Measurements from ENCODE around the gene CCNJL.

The CCNJL gene

DNA sequence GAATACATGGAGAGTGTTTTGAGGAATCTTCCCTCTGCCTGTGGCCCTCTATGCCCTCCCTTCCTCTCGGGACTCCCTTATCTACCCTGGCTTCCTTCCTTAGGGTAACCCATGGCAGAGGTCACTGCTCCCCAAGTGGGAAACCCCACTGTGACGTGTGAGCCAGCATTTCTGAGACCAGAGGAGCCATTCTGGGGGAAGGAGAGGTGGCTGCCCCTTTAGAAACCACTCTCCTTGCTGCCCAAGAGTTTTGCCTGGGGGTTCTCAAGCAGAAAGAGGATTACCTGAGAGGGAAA, 23.1 kb downstream of the CCNJL start:
- DNase-seq (ENCODE audit: extremely low spot score), result no peak
- POLR2A ChIA-PET, result no interaction called here
- TF ChIP-seq L3MBTL2 (conservative IDR thresholded peaks at IDR 0.05) (no peak), BHLHE40 (IDR thresholded peaks at IDR 0.05; ENCODE audit: borderline replicate concordance) (no peak), FOXK2 (IDR thresholded peaks at IDR 0.05) (no peak), SUZ12 (IDR thresholded peaks at IDR 0.05) (no peak), SP1 (IDR thresholded peaks at IDR 0.05) (no peak), NFRKB (IDR thresholded peaks at IDR 0.05) (no peak), FOXM1 (IDR thresholded peaks at IDR 0.05; ENCODE audit: borderline replicate concordance) (no peak), ZNF384 (IDR thresholded peaks at IDR 0.05) (no peak), FOXA1 (IDR thresholded peaks at IDR 0.05) (no peak), ELF4 (IDR thresholded peaks at IDR 0.05) (no peak), HDGF (IDR thresholded peaks at IDR 0.05; ENCODE audit: borderline replicate concordance) (no peak), TARDBP (IDR thresholded peaks at IDR 0.05) (no peak), ARNT (IDR thresholded peaks at IDR 0.05) (no peak), LEF1 (IDR thresholded peaks at IDR 0.05; ENCODE audit: borderline replicate concordance) (no peak), CTBP1 (IDR thresholded peaks at IDR 0.05; ENCODE audit: borderline replicate concordance) (no peak)
- TF ChIP-seq, protein P1, sequence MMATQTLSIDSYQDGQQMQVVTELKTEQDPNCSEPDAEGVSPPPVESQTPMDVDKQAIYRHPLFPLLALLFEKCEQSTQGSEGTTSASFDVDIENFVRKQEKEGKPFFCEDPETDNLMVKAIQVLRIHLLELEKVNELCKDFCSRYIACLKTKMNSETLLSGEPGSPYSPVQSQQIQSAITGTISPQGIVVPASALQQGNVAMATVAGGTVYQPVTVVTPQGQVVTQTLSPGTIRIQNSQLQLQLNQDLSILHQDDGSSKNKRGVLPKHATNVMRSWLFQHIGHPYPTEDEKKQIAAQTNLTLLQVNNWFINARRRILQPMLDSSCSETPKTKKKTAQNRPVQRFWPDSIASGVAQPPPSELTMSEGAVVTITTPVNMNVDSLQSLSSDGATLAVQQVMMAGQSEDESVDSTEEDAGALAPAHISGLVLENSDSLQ (IDR thresholded peaks at IDR 0.05), result no peak
- CTCF ChIA-PET, result no interaction called here

DNA sequence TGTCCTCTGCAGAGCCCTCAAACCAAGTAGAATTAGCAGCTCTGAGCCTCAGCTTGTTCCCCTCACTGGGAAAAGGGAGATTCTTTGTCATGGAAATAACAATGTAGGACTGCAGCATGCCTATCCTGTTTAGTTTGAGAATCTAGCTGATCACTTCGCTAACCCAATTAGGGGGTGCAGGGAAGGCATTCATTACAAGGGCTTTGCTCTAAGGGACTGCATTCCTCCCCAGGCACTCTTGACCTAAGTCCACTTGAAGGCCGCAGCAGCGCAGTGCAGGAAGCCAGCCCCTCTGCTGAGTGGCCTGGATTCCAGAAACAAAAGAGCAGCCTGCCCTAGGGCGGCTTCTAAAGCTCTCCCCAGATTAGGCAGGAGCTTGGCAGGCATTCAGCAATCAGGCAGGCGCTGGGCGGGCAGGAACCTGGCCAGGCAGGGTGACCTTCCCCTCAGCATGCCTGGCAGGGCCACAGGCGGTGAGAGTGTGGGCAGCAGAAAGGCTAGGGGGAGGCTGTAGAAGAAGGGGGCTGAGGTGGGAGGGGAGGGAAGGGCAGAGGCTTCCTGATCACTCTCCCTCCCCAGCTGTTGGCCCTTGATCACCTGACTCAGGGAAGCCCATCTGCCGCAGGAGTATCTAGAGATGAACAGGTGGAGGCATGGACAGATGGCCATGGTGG, 24.8 kb downstream of the CCNJL start:
- no peak for DNase-seq (ENCODE audit: extremely low spot score)

DNA sequence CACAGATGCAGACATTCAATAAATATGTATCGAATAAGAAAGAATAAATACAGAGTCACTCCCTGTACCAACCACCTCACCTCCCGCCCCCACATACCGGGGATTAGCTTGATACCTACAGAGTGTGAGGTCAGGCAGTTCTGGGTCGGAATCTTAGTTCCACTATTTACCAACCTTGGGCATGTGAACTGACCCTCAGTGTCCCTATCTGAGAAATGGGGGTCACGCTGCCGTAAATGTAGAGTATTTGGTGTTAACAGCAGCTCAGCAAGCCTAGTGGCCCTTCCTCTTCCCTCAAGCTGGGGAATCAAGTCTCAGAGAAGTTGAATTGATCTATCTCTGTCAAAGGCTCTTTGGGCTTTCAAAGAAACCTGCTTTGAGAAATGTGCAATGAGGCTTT, 25.4 kb downstream of the CCNJL start:
- ChIA-PET POLR2A (no interaction called here), CTCF (interaction anchor here (1.1 kb wide), 1 partner anchor 58 kb away, joined by 3 read pairs; no protein-coding TSS in a partner anchor)
- no peak for DNase-seq (ENCODE audit: extremely low spot score)
- TF ChIP-seq FOXA1 (IDR thresholded peaks at IDR 0.05), result no peak
- TF ChIP-seq TARDBP (IDR thresholded peaks at IDR 0.05), result no peak
- TF ChIP-seq ARNT (IDR thresholded peaks at IDR 0.05), result no peak
- TF ChIP-seq FOXM1 (IDR thresholded peaks at IDR 0.05; ENCODE audit: borderline replicate concordance), result no peak
- no peak for TF ChIP-seq HDGF (IDR thresholded peaks at IDR 0.05; ENCODE audit: borderline replicate concordance)

More for the DNA sequence above, 24.8 kb downstream of the CCNJL start:
- POLR2A ChIA-PET, result interaction anchor here (1.3 kb wide), 1 partner anchor 16 kb away, joined by 3 read pairs; no protein-coding TSS in a partner anchor
- CTCF ChIA-PET, result interaction anchor here (1.1 kb wide), 1 partner anchor 58 kb away, joined by 3 read pairs; no protein-coding TSS in a partner anchor
- no peak for TF ChIP-seq SUZ12 (IDR thresholded peaks at IDR 0.05)
- TF ChIP-seq L3MBTL2 (conservative IDR thresholded peaks at IDR 0.05), result no peak
- no peak for TF ChIP-seq FOXM1 (IDR thresholded peaks at IDR 0.05; ENCODE audit: borderline replicate concordance)
- no peak for TF ChIP-seq TARDBP (IDR thresholded peaks at IDR 0.05)
- TF ChIP-seq SP1 (IDR thresholded peaks at IDR 0.05), result no peak
- TF ChIP-seq, protein P1 (IDR thresholded peaks at IDR 0.05), result no peak
- no peak for TF ChIP-seq FOXA1 (IDR thresholded peaks at IDR 0.05)
- no peak for TF ChIP-seq ELF4 (IDR thresholded peaks at IDR 0.05)
- no peak for TF ChIP-seq FOXK2 (IDR thresholded peaks at IDR 0.05)
- no peak for TF ChIP-seq LEF1 (IDR thresholded peaks at IDR 0.05; ENCODE audit: borderline replicate concordance)
- no peak for TF ChIP-seq CTBP1 (IDR thresholded peaks at IDR 0.05; ENCODE audit: borderline replicate concordance)
- no peak for TF ChIP-seq ZNF384 (IDR thresholded peaks at IDR 0.05)

DNA sequence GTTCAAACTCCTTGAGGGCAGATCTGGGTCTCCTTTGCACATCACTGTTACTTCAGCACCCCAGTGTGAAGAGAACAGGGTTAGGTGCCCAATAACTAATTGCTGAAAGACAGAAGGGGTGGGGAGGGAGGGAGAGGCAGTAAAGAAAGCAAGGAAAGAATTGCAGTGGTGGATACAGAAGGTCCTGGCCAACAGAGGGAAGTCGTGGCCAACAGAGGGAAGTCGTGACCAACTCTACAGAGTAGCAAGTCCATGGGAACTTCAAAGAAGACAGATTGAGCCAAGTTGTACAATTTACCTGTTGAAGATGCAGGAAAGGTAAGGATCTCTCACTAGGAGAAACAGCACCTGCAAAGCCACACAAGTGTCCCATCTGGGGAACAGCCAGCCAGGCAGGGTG, 27.0 kb downstream of the CCNJL start:
- CTCF ChIA-PET, result no interaction called here
- POLR2A ChIA-PET, result no interaction called here
- TF ChIP-seq FOXM1 (IDR thresholded peaks at IDR 0.05; ENCODE audit: borderline replicate concordance), result no peak
- TF ChIP-seq SP1 (IDR thresholded peaks at IDR 0.05), result no peak
- TF ChIP-seq FOXA1 (IDR thresholded peaks at IDR 0.05), result no peak
- TF ChIP-seq, protein P1 (IDR thresholded peaks at IDR 0.05), result no peak
- no peak for TF ChIP-seq SUZ12 (IDR thresholded peaks at IDR 0.05)
- TF ChIP-seq CTBP1 (IDR thresholded peaks at IDR 0.05; ENCODE audit: borderline replicate concordance), result no peak
- TF ChIP-seq HDGF (IDR thresholded peaks at IDR 0.05; ENCODE audit: borderline replicate concordance), result no peak
- no peak for TF ChIP-seq L3MBTL2 (conservative IDR thresholded peaks at IDR 0.05)
- TF ChIP-seq LEF1 (IDR thresholded peaks at IDR 0.05; ENCODE audit: borderline replicate concordance), result no peak
- TF ChIP-seq ELF4 (IDR thresholded peaks at IDR 0.05), result no peak
- TF ChIP-seq ARNT (IDR thresholded peaks at IDR 0.05), result no peak
- no peak for TF ChIP-seq FOXK2 (IDR thresholded peaks at IDR 0.05)
- TF ChIP-seq ZNF384 (IDR thresholded peaks at IDR 0.05), result no peak
- no peak for TF ChIP-seq TARDBP (IDR thresholded peaks at IDR 0.05)
- no peak for TF ChIP-seq BHLHE40 (IDR thresholded peaks at IDR 0.05; ENCODE audit: borderline replicate concordance)
- no peak for TF ChIP-seq NFRKB (IDR thresholded peaks at IDR 0.05)
- no peak for DNase-seq (ENCODE audit: extremely low spot score)

DNA sequence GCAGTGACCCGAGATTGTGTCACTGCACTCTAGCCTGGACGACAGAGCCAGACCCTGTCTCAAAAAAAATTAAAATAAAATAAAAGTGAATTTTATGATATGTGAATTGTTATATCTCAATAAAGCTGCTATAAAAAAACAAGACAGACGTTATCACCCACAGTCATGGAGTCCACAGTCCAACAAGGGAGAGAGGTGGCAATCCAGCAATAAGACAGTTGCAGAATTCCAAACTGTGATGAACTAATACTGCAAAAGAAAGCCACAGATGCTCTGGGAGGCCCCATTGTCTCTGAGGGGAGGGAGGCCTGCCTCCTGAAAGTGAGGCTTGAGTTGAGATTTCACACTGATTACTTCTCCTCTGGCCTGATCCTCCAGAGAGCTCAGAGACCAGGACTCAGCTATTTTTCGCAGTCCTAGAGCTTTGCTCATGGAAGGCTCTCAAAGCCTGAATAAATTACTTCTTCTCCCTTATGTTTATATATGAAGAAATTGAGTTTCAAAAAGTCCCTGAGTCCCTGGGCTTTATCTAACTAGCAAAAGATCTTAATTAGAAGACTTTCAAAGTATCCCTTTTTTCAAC, 28.0 kb downstream of the CCNJL start:
- TF ChIP-seq FOXM1 (IDR thresholded peaks at IDR 0.05; ENCODE audit: borderline replicate concordance) (no peak), ARNT (IDR thresholded peaks at IDR 0.05) (no peak), ELF4 (IDR thresholded peaks at IDR 0.05) (no peak), HDGF (IDR thresholded peaks at IDR 0.05; ENCODE audit: borderline replicate concordance) (no peak)
- ChIA-PET CTCF (no interaction called here), POLR2A (no interaction called here)
- no peak for DNase-seq (ENCODE audit: extremely low spot score)

DNA sequence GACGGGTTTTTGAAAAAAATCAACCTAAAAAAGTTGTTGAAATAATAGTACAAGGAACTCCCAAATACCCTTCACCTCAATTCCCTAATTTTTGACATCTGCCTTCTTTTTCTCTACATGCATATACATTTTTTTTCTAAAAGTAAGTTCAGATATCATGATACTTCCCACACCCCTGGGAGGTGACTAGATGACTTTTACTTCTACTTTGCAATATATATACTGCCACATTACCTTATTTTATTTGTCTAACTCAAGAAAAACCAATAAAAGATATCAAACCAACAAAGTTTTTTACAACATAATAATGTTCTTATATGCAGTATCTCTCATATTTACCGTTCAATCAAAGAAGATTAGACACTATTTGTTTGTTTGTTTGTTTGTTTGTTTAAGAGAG, 31.1 kb downstream of the CCNJL start:
- no peak for TF ChIP-seq ZNF384 (IDR thresholded peaks at IDR 0.05)
- no peak for TF ChIP-seq FOXM1 (IDR thresholded peaks at IDR 0.05; ENCODE audit: borderline replicate concordance)
- TF ChIP-seq FOXA1 (IDR thresholded peaks at IDR 0.05), result no peak
- no peak for TF ChIP-seq ELF4 (IDR thresholded peaks at IDR 0.05)
- no peak for TF ChIP-seq CTBP1 (IDR thresholded peaks at IDR 0.05; ENCODE audit: borderline replicate concordance)
- no peak for TF ChIP-seq ARNT (IDR thresholded peaks at IDR 0.05)
- no peak for TF ChIP-seq TARDBP (IDR thresholded peaks at IDR 0.05)
- no peak for TF ChIP-seq LEF1 (IDR thresholded peaks at IDR 0.05; ENCODE audit: borderline replicate concordance)
- TF ChIP-seq SUZ12 (IDR thresholded peaks at IDR 0.05), result no peak
- TF ChIP-seq BHLHE40 (IDR thresholded peaks at IDR 0.05; ENCODE audit: borderline replicate concordance), result no peak
- CTCF ChIA-PET, result no interaction called here
- POLR2A ChIA-PET, result no interaction called here
- no peak for DNase-seq (ENCODE audit: extremely low spot score)

Measured in HEK293T (cell line).